Skeletal muscle satellite cell (primary cell): Measurements from ENCODE around the gene RPTOR.

Experiments used
- H3K27me3 ChIP-seq: 2 replicates; pipeline ENCODE4 v1.7.0; 2013; ENCODE audit warnings: low read length; ENCODE audit not compliant: control insufficient read depth, insufficient read depth
- H3K36me3 ChIP-seq: 2 replicates; pipeline ENCODE4 v1.7.0; 2013; ENCODE audit warnings: mild to moderate bottlenecking, control low read depth, low read length; ENCODE audit not compliant: insufficient read depth
- H3K4me1 ChIP-seq: 2 replicates; pipeline ENCODE4 v1.7.0; 2013; ENCODE audit warnings: low read length; ENCODE audit not compliant: control insufficient read depth, insufficient read depth
- H3K4me2 ChIP-seq: 2 replicates; pipeline ENCODE4 v1.7.0; 2013; ENCODE audit warnings: mild to moderate bottlenecking, low read length
- H3K4me3 ChIP-seq: 2 replicates; pipeline ENCODE4 v1.7.0; 2013; ENCODE audit warnings: low read length
- H3K9ac ChIP-seq: 2 replicates; pipeline ENCODE4 v1.7.0; 2013; ENCODE audit warnings: mild to moderate bottlenecking, low read depth, low read length, moderate library complexity
- H3K9me3 ChIP-seq: replicated peaks from 2 replicates; pipeline ENCODE4 v1.7.0; 2013; ENCODE audit warnings: mild to moderate bottlenecking, control low read depth, low read length

RPTOR gene

DNA sequence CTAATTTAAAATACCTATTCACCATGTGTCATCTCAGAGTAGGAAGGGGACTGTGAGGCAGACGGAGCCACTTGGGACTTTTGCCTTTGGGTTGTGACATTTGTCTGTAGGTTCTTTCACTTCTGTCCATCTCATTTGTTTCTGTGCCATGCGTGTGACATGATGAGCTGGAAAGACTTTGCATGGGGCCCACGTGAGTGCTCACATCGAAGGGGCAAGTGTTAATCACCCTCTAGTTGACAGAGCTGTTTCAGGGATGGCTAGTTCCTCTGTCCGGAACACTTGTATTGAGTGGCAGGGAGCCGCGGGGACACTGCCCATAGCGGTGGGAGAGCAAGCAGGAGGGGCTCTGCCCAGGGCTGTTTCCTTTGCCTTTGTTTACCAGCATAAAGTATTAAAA lies 112.0 kb downstream of the RPTOR start:
- Histone ChIP-seq H3K4me2 (no peak overlapping the region), H3K4me3 (no peak overlapping the region), H3K9ac (no peak overlapping the region), H3K9me3 (no peaks in the 10 kb centered on the region), H3K4me1 (peaks cover 12% of the 10 kb centered on the region), H3K36me3 (no peaks in the 10 kb centered on the region), H3K27me3 (no peaks in the 10 kb centered on the region)

GRCh38 chr17:80657561-80657960 lies 112.9 kb downstream of the RPTOR start:
- Histone ChIP-seq H3K27me3 (no peaks in the 10 kb centered on the region), H3K36me3 (no peaks in the 10 kb centered on the region), H3K4me1 (peaks cover 7% of the 10 kb centered on the region), H3K4me3 (no peak overlapping the region), H3K4me2 (no peak overlapping the region), H3K9ac (no peak overlapping the region), H3K9me3 (no peaks in the 10 kb centered on the region)

GRCh38 chr17:80658821-80659220 lies 114.2 kb downstream of the RPTOR start:
- Histone ChIP-seq H3K36me3 (no peaks in the 10 kb centered on the region), H3K4me2 (no peak overlapping the region), H3K9ac (no peak overlapping the region), H3K9me3 (no peaks in the 10 kb centered on the region), H3K4me3 (no peak overlapping the region), H3K27me3 (no peaks in the 10 kb centered on the region), H3K4me1 (no peaks in the 10 kb centered on the region)

GRCh38 chr17:80659651-80660050 lies 115.0 kb downstream of the RPTOR start:
- Histone ChIP-seq H3K9me3 (no peaks in the 10 kb centered on the region), H3K36me3 (no peaks in the 10 kb centered on the region), H3K27me3 (no peaks in the 10 kb centered on the region), H3K4me3 (no peak overlapping the region), H3K4me2 (no peak overlapping the region), H3K4me1 (no peaks in the 10 kb centered on the region), H3K9ac (no peak overlapping the region)

- Histone ChIP-seq H3K9me3 (no peaks in the 10 kb centered on the region), H3K9ac (no peak overlapping the region), H3K4me1 (no peaks in the 10 kb centered on the region), H3K4me2 (no peak overlapping the region), H3K4me3 (no peak overlapping the region), H3K27me3 (no peaks in the 10 kb centered on the region), H3K36me3 (no peaks in the 10 kb centered on the region)
These were observed 116.0 kb downstream of the RPTOR start for GRCh38 chr17:80660527-80661198.

GRCh38 chr17:80662557-80662956 lies 117.9 kb downstream of the RPTOR start:
- H3K4me3 ChIP-seq: no peak overlapping the region
- no peaks in the 10 kb centered on the region for H3K4me1 ChIP-seq
- H3K27me3 ChIP-seq: no peaks in the 10 kb centered on the region
- no peak overlapping the region for H3K9ac ChIP-seq
- peaks cover 4% of the 10 kb centered on the region for H3K36me3 ChIP-seq
- H3K9me3 ChIP-seq: no peaks in the 10 kb centered on the region
- H3K4me2 ChIP-seq: no peak overlapping the region

GRCh38 chr17:80663781-80664206 lies 119.2 kb downstream of the RPTOR start:
- peaks cover 4% of the 10 kb centered on the region for H3K36me3 ChIP-seq
- no peaks in the 10 kb centered on the region for H3K27me3 ChIP-seq
- no peak overlapping the region for H3K9ac ChIP-seq
- no peaks in the 10 kb centered on the region for H3K9me3 ChIP-seq
- H3K4me2 ChIP-seq: no peak overlapping the region
- no peak overlapping the region for H3K4me3 ChIP-seq
- no peaks in the 10 kb centered on the region for H3K4me1 ChIP-seq

- H3K9me3 ChIP-seq: no peaks in the 10 kb centered on the region
- H3K4me3 ChIP-seq: no peak overlapping the region
- H3K9ac ChIP-seq: no peak overlapping the region
- H3K4me2 ChIP-seq: no peak overlapping the region
- H3K4me1 ChIP-seq: no peaks in the 10 kb centered on the region
- peaks cover 4% of the 10 kb centered on the region for H3K36me3 ChIP-seq
- no peaks in the 10 kb centered on the region for H3K27me3 ChIP-seq
These were observed 119.7 kb downstream of the RPTOR start for GRCh38 chr17:80664217-80664790.

- H3K27me3 ChIP-seq: no peaks in the 10 kb centered on the region
- H3K4me2 ChIP-seq: no peak overlapping the region
- peaks cover 4% of the 10 kb centered on the region for H3K36me3 ChIP-seq
- H3K9ac ChIP-seq: no peak overlapping the region
- H3K4me3 ChIP-seq: no peak overlapping the region
- no peaks in the 10 kb centered on the region for H3K9me3 ChIP-seq
- H3K4me1 ChIP-seq: no peaks in the 10 kb centered on the region
These were observed 121.2 kb downstream of the RPTOR start for GRCh38 chr17:80665792-80666191.

- H3K4me2 ChIP-seq: no peak overlapping the region
- peaks cover 4% of the 10 kb centered on the region for H3K36me3 ChIP-seq
- no peaks in the 10 kb centered on the region for H3K9me3 ChIP-seq
- H3K9ac ChIP-seq: no peak overlapping the region
- H3K4me3 ChIP-seq: no peak overlapping the region
- no peaks in the 10 kb centered on the region for H3K27me3 ChIP-seq
- H3K4me1 ChIP-seq: no peaks in the 10 kb centered on the region
These were observed 122.2 kb downstream of the RPTOR start for GRCh38 chr17:80666867-80667266.

GRCh38 chr17:80667462-80668277 lies 123.0 kb downstream of the RPTOR start:
- Histone ChIP-seq H3K9ac (no peak overlapping the region), H3K9me3 (no peaks in the 10 kb centered on the region), H3K36me3 (peaks cover 4% of the 10 kb centered on the region), H3K4me2 (no peak overlapping the region), H3K4me1 (no peaks in the 10 kb centered on the region), H3K27me3 (no peaks in the 10 kb centered on the region), H3K4me3 (no peak overlapping the region)
